ENCODE data around the gene GATB. TPM values are rescaled to one million over a fixed set of nuclear protein-coding genes. Genes with fewer than 3 reads are reported as not detected.

Gene GATB
- total RNA-seq, 1 experiment from 2014 or later = 21.2 TPM

DNA sequence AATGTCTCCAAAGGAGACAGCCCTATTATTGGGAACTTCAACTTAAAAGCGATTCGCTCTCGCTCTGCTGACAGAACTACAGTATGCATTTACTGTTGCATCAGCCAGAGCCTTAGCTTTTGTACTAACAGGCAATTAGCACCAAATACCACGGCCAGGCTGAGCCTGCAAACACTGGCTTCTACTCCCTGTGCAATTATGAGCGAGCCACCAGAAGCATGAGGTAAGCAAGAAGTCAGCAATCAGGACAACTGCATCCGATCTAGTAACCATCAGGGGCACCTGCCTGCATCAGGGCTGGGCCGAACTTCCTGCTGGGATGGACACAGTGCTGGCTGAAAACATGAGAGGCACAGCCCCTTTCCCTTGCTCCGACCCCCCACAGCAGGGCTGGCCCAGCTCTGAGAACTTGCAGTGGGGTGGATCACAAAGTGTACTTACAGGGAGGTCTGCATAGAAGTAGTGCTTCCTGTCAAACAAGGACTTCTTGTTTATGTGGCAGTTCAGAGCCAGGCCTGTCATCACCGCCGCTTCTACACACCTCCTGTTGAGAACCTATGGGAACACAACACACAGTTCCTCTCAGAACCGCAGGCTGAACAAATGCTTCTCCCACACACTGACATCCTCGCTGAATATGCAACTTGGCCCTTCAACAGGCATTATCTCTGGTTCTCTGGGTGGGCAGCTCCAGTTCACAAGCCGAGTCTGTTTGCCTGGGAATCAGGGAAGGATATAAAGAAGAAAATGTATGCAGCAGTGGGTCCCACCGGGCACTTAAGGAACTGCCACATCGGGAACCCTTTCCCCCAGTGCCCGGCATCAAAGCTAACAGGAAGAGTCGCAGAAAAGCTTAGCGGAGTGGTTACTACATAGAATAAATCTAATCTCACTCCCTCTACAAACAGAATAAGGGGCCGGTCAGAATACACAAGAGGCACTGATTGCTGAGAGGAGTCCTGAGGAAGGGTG is 41.5 kb downstream of the GATB start:
- Histone ChIP-seq H3K56ac (ENCODE audit: insufficient read length, low read depth, low read length) (no peak overlapping the region), H2AFZ (ENCODE audit: low read length) (no peak overlapping the region), H3K9ac (ENCODE audit: extremely low read depth, insufficient read length, low read length) (no peak overlapping the region), H2BK5ac (ENCODE audit: insufficient read length, low read length) (no peak overlapping the region), H3K9me3 (ENCODE audit: control insufficient read depth, low read depth, low read length) (no peaks in the 10 kb centered on the region), H2BK120ac (ENCODE audit: low read depth, low read length, poor library complexity, severe bottlenecking) (no peak overlapping the region), H3K4me2 (ENCODE audit: insufficient read depth, insufficient read length, low read length) (no peak overlapping the region), H3T11ph (ENCODE audit: low read length) (no peak overlapping the region), H3K14ac (ENCODE audit: insufficient read depth, low read length) (no peak overlapping the region; the same call in 1 of the 2 replicates), H4K20me1 (ENCODE audit: control insufficient read depth, insufficient read depth, insufficient read length) (no peaks in the 10 kb centered on the region), H2BK20ac (ENCODE audit: low read depth, low read length, poor library complexity, severe bottlenecking) (no peak overlapping the region), H4K91ac (ENCODE audit: insufficient read length, low read depth, low read length) (no peak overlapping the region), H3K27ac (ENCODE audit: insufficient read length, low read depth, low read length) (no peak overlapping the region), H3K4ac (ENCODE audit: low read depth, low read length) (no peak overlapping the region), H3K18ac (ENCODE audit: insufficient read length, low read depth, low read length) (no peak overlapping the region), H3K79me1 (ENCODE audit: insufficient read depth, low read depth, low read length, poor library complexity, severe bottlenecking) (no peaks in the 10 kb centered on the region), H2BK12ac (ENCODE audit: insufficient read length, low read depth, low read length) (no peak overlapping the region), H3K27me3 (ENCODE audit: insufficient read depth, low read length) (no peaks in the 10 kb centered on the region), H4K5ac (ENCODE audit: insufficient read length, low read depth, low read length) (no peak overlapping the region), H2AK5ac (ENCODE audit: insufficient read length, low read length) (no peak overlapping the region), H3K23ac (ENCODE audit: insufficient read length, low read depth, low read length) (no peak overlapping the region), H3K4me1 (ENCODE audit: insufficient read depth, low read length) (no peaks in the 10 kb centered on the region), H4K8ac (replicated peaks; ENCODE audit: insufficient read length, low read depth, low read length) (no peak overlapping the region), H3K23me2 (ENCODE audit: insufficient read length, low read depth, low read length, poor library complexity, severe bottlenecking) (no peaks in the 10 kb centered on the region), H2BK15ac (ENCODE audit: low read depth, low read length) (no peak overlapping the region), H3K79me2 (ENCODE audit: insufficient read depth, low read length) (no peaks in the 10 kb centered on the region)
- no CpG with 5 or more reads among the region's 19 CpGs for WGBS (ENCODE audit: extremely low coverage, insufficient read length, low lambda C conversion rate)
- Mint-ChIP-seq H3K36me3 (ENCODE audit: insufficient read depth in 1 of 3, low read depth in 3 of 3) (peaks cover 0 to 5% (median 3%) of the 10 kb centered on the region in 3 experiments; a peak in 1 of 7 replicates), H3K9me3 (no peaks in the 10 kb centered on the region), H3K27ac (peak overlapping the region; percentile 35 to 90 (median 57); a peak in 5 of 7 replicates), H3K27me3 (ENCODE audit: low read depth) (no peaks in the 10 kb centered on the region; the same call in 1 of the 2 replicates), H3K4me3 (no peak overlapping the region), H3K4me1 (peaks cover 14% of the 10 kb centered on the region in 2 experiments)
- TF ChIP-seq, protein P1, sequence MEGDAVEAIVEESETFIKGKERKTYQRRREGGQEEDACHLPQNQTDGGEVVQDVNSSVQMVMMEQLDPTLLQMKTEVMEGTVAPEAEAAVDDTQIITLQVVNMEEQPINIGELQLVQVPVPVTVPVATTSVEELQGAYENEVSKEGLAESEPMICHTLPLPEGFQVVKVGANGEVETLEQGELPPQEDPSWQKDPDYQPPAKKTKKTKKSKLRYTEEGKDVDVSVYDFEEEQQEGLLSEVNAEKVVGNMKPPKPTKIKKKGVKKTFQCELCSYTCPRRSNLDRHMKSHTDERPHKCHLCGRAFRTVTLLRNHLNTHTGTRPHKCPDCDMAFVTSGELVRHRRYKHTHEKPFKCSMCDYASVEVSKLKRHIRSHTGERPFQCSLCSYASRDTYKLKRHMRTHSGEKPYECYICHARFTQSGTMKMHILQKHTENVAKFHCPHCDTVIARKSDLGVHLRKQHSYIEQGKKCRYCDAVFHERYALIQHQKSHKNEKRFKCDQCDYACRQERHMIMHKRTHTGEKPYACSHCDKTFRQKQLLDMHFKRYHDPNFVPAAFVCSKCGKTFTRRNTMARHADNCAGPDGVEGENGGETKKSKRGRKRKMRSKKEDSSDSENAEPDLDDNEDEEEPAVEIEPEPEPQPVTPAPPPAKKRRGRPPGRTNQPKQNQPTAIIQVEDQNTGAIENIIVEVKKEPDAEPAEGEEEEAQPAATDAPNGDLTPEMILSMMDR (conservative IDR thresholded peaks at IDR 0.05) = no peak
- no peak for DNase-seq

Data from H9 (cell line).